ENCODE measurements around the gene LCE2A.

Gene LCE2A

DNA sequence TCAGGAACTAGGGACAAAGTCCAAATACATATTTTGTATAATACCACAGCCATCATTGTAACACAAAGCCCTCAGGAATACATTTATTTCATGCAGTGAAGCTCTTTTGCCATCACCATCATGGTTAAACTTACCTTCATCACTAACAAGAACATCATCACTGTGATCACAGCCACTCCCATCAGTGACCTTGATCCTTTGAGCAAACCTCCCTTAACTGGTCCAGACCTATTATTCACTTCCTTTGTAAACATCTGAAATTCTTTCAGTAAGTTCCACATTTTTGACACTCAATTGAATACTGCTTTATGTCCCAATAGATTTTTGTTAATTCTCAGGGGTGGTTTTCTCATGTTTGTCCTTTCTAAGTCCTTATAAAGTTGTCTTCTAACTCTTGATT is 43.5 kb downstream of the LCE2A start:
- TF ChIP-seq, protein P1, sequence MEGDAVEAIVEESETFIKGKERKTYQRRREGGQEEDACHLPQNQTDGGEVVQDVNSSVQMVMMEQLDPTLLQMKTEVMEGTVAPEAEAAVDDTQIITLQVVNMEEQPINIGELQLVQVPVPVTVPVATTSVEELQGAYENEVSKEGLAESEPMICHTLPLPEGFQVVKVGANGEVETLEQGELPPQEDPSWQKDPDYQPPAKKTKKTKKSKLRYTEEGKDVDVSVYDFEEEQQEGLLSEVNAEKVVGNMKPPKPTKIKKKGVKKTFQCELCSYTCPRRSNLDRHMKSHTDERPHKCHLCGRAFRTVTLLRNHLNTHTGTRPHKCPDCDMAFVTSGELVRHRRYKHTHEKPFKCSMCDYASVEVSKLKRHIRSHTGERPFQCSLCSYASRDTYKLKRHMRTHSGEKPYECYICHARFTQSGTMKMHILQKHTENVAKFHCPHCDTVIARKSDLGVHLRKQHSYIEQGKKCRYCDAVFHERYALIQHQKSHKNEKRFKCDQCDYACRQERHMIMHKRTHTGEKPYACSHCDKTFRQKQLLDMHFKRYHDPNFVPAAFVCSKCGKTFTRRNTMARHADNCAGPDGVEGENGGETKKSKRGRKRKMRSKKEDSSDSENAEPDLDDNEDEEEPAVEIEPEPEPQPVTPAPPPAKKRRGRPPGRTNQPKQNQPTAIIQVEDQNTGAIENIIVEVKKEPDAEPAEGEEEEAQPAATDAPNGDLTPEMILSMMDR (IDR thresholded peaks at IDR 0.05): no peak
- H3K27ac ChIP-seq: no peak overlapping the region
- DNase-seq (ENCODE audit: low spot score): no peak
- H3K4me3 ChIP-seq: no peak overlapping the region

DNA sequence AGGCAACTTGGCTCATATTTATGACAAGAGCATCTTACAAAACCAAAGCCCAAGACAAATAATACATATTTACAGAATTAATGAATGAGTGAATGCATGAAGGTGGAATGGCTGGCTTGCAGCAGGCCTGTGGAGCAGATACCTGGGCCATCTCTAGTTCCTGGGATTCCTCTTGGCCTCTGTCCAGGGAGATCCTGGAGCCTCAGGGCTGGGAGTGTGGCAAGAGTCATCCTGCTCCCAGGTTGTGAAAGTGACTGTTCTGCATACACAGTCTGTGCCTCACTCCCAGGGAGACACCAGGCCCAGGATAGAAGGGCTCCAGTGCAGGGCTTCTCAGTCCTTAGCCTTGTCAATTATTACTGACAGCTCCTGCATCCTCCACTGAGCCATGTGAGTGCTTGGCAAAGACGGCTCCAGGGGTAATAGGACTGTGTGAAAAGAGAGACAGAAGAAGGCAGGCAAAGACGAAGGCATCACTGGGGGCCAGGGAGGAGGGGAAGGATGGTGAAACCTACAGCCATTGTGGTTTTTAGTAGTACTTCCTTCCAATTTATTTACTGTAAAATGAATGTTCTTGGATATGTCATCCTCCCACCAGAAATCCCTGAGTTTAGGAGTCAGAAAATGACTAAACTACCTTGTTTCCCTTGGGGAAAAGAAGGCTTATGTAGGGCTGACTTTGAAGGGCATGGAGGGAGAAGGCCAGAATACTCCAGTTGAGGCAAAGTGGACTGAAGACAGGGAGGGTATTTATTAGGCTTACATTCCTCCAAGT is 45.4 kb downstream of the LCE2A start:
- DNase-seq (ENCODE audit: low spot score): no peak
- no peak overlapping the region for H3K27ac ChIP-seq
- TF ChIP-seq, protein P1 (IDR thresholded peaks at IDR 0.05): no peak
- H3K4me3 ChIP-seq: no peak overlapping the region

DNA sequence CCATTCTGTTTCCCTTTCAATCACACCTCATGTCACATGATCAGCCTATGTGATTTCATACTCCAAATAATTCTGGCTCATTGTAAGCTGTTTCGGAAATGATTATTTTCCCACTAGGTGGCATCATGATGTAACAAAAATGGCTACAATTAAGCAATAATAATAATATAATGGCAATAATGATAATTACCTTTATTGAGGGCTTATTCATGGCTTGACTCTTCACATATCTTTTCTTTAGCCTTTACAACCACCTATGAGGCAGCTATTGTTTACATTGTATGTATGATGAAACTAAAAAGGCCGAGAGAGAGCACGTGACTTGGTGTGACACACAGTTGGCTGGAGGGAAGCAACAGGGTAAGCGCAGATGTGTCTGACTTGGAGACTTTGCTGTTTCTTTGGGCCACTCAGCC is 47.2 kb downstream of the LCE2A start:
- TF ChIP-seq, protein P1 (IDR thresholded peaks at IDR 0.05): no peak
- no peak overlapping the region for H3K4me3 ChIP-seq
- H3K27ac ChIP-seq: no peak overlapping the region
- no peak for DNase-seq (ENCODE audit: low spot score)

DNA sequence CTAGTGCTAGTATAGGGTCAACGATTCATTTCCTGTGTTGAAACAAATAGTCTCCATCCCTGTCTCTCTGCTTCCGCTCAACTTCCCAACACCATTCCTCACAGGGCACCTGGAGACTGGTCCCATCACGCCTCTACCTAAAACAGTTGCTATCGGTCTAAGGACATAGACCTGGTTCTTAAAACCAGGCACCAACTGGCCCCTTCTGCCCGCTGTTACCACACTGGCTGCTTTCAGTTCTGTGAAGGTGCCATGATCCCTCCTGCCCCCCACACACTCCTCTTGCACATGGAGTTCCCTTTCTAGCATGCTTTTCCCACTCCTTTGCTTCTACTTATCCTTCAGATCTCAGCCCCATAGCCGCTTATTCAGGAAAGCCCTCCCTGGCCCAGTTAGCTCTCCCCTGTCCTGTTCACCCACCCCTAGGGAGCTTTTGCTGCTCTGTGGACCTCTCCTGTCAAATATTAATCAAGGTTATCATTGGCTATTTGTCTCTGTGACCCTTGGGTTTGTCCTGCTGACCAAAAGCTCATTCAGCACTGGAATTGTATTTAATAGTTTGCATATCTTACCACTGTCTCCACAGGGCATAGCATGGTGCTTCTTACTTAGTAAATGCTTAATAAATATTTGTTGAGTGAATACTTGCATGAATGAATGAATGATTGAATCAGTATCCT is 47.8 kb downstream of the LCE2A start:
- DNase-seq (ENCODE audit: low spot score): no peak
- TF ChIP-seq, protein P1 (IDR thresholded peaks at IDR 0.05): no peak
- Histone ChIP-seq H3K27ac (no peak overlapping the region), H3K4me3 (no peak overlapping the region)

DNA sequence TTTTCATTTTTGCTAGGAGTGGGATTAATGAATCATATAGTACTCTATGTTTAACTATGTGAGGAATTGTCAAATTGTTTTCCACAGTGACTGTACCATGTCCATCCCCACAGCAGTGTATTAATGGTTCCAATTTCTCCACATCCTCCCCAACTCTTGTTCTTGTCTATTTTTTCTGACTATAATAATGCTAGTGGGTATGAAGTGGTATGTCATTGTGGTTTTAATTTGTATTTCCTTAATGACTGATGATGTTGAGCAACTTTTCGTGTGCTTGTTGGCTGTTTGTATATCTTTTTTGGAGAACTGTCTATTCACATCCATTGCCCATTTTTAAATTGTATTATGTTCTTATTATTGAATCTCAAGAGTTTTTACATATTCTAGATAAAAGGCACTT is 49.7 kb downstream of the LCE2A start:
- DNase-seq (ENCODE audit: low spot score): no peak
- TF ChIP-seq, protein P1 (IDR thresholded peaks at IDR 0.05): no peak

More for the DNA sequence above, 49.7 kb downstream of the LCE2A start:
- Histone ChIP-seq H3K27ac (no peak overlapping the region), H3K4me3 (no peak overlapping the region)

All from coronary artery (tissue), 2 donors.